Kidney (tissue), 14 donors: ENCODE data around the gene UVSSA. TPM values are rescaled to one million over a fixed set of nuclear protein-coding genes. Genes with fewer than 3 reads are reported as not detected.

Experiments used
- DNase-seq, 5 donors: peaks; one replicate each; pipeline ENCODE4 v3.0.0-alpha.2; 2013 to 2020
- FAIRE-seq: peaks from 2 replicates; lab custom pipeline; 2012; peaks lifted over from hg19 to GRCh38; lab: Jason Lieb, UNC
- H3K27ac ChIP-seq, 2 donors: one replicate each; pipeline ENCODE4 v1.7.0; 2013; ENCODE audit warnings: low read depth in 2 of 2, low read length in 2 of 2, inconsistent platforms in 1 of 2
- H3K27me3 ChIP-seq: one replicate; pipeline ENCODE4 v1.7.1; 2013; ENCODE audit warnings: low read length, inconsistent platforms; ENCODE audit not compliant: control insufficient read depth, insufficient read depth
- H3K36me3 ChIP-seq, 3 donors: one replicate each; pipeline versions ENCODE4 v1.7.0 to v1.7.1; 2013; ENCODE audit warnings: low read length in 3 of 3, control low read depth in 1 of 3, inconsistent platforms in 1 of 3; ENCODE audit not compliant: insufficient read depth in 3 of 3, control insufficient read depth in 2 of 3
- H3K4me1 ChIP-seq, 3 donors: one replicate each; pipeline versions ENCODE4 v1.7.0 to v1.7.1; 2013; ENCODE audit warnings: low read length in 3 of 3, inconsistent platforms in 1 of 3, low read depth in 1 of 3; ENCODE audit not compliant: control insufficient read depth in 2 of 3, insufficient read depth in 2 of 3
- H3K4me3 ChIP-seq, 3 donors: one replicate each; pipeline versions ENCODE4 v1.7.0 to v1.8.1; 2013; ENCODE audit warnings: low read length in 3 of 3, control low read depth in 1 of 3, inconsistent platforms in 1 of 3
- H3K9ac ChIP-seq, 3 donors: one replicate each; pipeline versions ENCODE4 v1.7.0 to v1.7.1; 2013; ENCODE audit warnings: low read length in 3 of 3, control low read depth in 1 of 3, inconsistent platforms in 1 of 3
- H3K9me3 ChIP-seq, 3 donors: one replicate each; pipeline versions ENCODE4 v1.7.0 to v1.7.1; 2013; ENCODE audit warnings: low read length in 3 of 3, control low read depth in 1 of 3, inconsistent platforms in 1 of 3; ENCODE audit not compliant: control insufficient read depth in 2 of 3, insufficient read depth in 1 of 3
- CTCF ChIP-seq: IDR thresholded peaks from 3 replicates; pipeline ENCODE4 v1.5.1; 2012; ENCODE audit warnings: mild to moderate bottlenecking, moderate library complexity, borderline replicate concordance; ENCODE audit not compliant: insufficient read depth; ENCODE audit errors: extremely low read depth
- intact Hi-C: fragments of 100-400 bp; cut with DNase I; formaldehyde crosslinking; loops from one replicate; pipeline ENCODE4 v1.11.1; 2022
- polyA plus RNA-seq: library from polyadenylated mRNA; stranded (reverse); fragments of 350-450 nt; fragmentation: Illumina TruSeq; extraction: RNeasy Lipid Tissue Mini Kit (QIAGEN cat#74804); gene quantifications from one replicate; pipeline ENCODE4 v1.2.3, GENCODE V29; 2014; ENCODE audit warnings: low read depth, low replicate concordance; ENCODE audit not compliant: insufficient read depth
- total RNA-seq: library from RNA; stranded (reverse); fragmentation: NEBNext Ultra II Directional; extraction: Animal tissue kit (Norgen Biotek cat#: 25700); gene quantifications from one replicate; pipeline ENCODE4 v1.2.1, GENCODE V29; 2021
- donor health status: control.
- donor health status: control.
- donor health status: control.
- donor health status: control.
- donor health status: control.
- donor health status: DM: yes; HTN: yes; CAD: no.
- donor health status: Normal renal cell carcinoma (clear cell type).

Gene UVSSA
- total and polyA plus RNA-seq, 2 donors from 2014 or later = 5.2 to 32.5 TPM

DNA sequence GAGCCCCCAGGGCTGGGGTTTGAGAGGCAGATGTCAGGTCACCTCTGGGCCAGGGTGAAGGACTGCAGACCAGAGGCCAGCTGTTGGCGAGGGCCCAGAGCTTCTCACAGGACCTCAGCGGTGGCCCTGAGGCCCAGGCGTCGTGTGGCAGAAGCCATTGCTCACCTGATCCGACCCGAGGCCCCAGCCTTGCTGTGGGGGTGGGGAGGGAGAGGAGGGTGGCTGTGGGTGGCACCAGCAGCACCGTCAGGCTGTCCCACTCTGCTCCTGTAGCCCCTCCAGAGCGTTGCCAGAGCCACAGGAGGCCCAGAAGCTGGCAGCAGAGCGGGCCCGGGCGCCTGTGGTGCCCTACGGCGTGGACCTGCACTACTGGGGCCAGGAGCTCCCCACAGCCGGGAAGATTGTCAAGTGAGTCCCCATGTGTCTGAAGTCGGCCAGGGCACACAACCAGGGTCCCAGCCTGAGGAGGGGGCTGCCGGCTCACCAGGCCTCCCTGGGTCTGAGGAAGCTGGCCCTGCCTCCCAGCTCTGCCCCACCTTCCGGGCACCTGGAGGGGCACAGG, 28.8 kb downstream of the UVSSA start:
- FAIRE-seq (no peak), DNase-seq (peak in 2 of 5 donors; percentile 24 to 51)
- Histone ChIP-seq H3K9me3 (no peaks in the 10 kb centered on the region), H3K4me3 (no peak overlapping the region), H3K27me3 (no peaks in the 10 kb centered on the region), H3K36me3 (peaks cover 0 to 9% (median 0%) of the 10 kb centered on the region in 3 donors), H3K27ac (no peak overlapping the region), H3K4me1 (no peaks in the 10 kb centered on the region), H3K9ac (no peak overlapping the region)
- TF ChIP-seq CTCF = no peak
- intact Hi-C loops = no loop called here

DNA sequence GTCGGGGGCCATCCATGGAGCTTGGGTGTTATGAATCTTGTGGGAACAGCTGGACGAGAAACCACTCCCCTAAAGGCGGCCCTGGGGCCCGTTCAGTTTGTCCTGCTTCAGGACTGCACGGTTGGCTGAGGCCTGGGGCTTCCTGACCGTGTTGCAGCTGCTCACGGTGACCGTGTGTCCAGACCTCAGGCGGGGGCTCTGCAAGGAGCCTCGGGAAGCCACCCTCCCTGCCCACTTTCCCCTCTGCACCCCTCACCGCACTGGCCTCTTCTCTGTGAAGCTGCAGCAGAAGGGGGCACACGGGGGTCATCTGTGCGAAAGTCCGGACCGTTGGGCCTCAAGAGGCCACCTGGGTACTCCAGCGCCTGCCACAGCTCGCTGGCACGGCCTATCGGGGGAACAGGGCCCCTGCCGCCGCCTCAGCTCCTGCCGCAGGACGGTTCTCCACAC, 29.4 kb downstream of the UVSSA start:
- intact Hi-C loops = no loop called here
- DNase-seq = peak in 1 of 5 donors; percentile 35
- no peak for TF ChIP-seq CTCF

DNA sequence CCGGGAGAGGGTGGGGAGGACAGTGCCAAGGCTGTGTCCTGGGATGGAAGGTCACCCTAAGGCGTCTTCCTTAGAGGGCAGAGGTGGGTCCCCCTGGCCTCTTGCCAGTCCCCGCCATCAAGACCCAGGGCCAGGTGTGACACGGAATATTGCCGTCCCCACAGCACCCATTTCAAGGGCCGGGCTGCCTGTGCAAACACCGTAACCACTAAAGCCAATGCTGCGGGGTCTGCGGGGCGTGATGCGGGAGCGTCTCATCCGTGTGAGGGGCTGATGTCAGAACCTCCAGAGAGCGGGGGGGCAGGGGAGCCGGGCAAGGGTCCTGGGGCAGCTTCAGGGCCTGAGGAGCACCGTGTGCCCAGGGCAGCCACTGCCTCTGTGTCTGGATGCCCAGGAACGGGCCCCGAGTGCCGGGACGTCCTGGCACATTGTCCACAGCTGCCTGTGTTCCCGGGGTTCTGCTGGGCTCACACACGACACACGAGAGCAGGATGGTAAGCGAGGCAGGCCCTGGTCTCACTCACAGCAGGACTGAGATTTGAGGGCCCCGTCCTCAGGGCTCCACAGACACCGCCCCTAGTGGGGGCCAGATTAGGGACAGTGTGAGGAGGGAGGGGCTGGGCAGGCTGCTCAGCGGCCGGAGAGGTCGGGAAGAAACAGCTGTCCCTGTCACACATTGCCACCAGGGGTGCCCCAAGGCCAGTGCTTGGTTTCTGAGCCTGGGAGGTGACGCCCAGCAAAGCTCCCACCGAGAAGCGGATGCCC, 30.0 kb downstream of the UVSSA start:
- TF ChIP-seq CTCF = no peak
- H3K36me3 ChIP-seq = peaks cover 0 to 9% (median 1%) of the 10 kb centered on the region in 3 donors
- DNase-seq = peak in 2 of 5 donors; percentile 27 to 64
- no peak for FAIRE-seq
- intact Hi-C loops = no loop called here
- no peak overlapping the region for H3K4me3 ChIP-seq
- no peak overlapping the region for H3K9ac ChIP-seq
- no peaks in the 10 kb centered on the region for H3K27me3 ChIP-seq
- H3K27ac ChIP-seq = no peak overlapping the region
- H3K4me1 ChIP-seq = no peaks in the 10 kb centered on the region
- no peaks in the 10 kb centered on the region for H3K9me3 ChIP-seq

More for the DNA sequence above, 29.4 kb downstream of the UVSSA start:
- Histone ChIP-seq H3K9me3 (no peaks in the 10 kb centered on the region), H3K36me3 (peaks cover 0 to 9% (median 0%) of the 10 kb centered on the region in 3 donors), H3K4me3 (no peak overlapping the region), H3K27ac (no peak overlapping the region), H3K27me3 (no peaks in the 10 kb centered on the region), H3K9ac (no peak overlapping the region), H3K4me1 (no peaks in the 10 kb centered on the region)
- FAIRE-seq = no peak
